Stimulated activated CD8-positive, alpha-beta memory T cell treated with anti-CD3 and anti-CD28 coated beads, Interleukin-4, amount 100 ng/mL, for 24 hours (primary cell): ENCODE measurements around the gene PCDH9.

ENCODE experiments used
- DNase-seq: peaks from one replicate; pipeline ENCODE4 v3.0.0-alpha.2; 2020; ENCODE audit warnings: low read depth

PCDH9 gene

DNA sequence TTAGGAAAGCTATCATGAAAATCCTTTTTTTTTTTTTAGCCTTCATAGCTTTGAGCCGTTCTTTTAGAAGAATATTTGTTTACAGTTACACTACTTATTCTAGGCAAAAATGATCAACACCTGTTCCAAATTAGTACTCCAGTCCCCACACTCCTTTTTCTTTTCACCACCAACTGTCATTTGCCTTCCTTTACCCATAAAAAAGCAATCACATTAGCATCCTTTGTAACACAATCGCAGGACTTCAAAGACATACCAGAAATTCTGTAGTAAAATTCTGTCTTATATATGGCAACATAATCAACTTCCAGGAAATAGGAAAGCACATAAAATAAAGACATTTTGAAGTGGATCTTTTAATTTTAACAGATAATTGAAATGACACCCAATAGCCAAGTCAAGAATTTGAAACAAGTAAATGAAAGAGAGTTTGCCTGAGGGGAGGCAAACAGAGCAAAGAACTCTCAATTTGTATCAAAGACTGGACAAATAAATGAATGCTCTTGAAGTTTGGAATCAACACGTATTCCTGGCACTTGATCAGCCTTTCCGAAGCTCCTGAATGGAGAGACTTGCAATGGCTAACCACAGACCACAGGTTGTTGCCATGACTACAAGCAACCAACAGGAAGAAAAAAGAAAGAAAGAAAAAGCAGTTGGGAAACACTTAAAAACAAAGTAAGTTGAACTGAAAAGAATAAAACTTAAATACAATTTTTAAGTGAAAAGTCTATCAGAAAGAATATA lies 206.8 kb downstream of the PCDH9 start:
- no peak for DNase-seq

DNA sequence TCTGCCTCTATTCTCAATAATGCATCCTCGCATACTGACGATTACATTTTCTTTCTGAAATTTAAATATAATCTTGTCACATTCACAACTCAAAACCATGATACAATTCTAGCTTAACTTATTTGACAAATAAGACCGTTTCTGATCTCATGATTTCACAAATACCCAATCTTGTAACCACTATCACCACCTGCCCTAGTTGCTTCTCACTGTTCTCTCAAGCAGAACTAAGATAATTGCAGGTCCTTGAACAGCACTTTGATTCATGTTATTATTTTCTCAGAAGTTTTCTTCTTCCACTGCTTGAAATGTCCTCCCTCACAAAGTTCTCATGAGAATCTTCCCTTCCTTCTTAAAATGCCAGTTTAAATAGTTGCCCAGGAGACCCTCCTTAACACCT lies 211.4 kb downstream of the PCDH9 start:
- DNase-seq = no peak

DNA sequence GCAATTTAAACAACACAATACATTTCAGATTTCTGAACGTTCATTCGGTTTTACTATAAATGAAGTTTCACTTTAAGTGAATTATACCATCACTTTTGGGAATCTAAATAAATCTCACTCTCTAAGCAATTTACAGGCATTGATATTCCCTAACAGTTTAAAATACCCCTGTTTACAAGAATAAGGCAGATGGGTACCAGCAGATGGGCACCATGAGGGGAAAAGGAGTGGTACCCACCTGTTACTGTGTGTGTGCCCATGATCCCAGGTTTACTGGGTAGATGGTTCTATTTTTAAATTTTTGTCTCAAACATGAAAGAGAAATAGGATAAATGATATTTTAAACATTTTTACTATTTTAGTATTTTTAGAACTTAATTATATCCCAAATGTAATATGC lies 212.9 kb downstream of the PCDH9 start:
- no peak for DNase-seq

DNA sequence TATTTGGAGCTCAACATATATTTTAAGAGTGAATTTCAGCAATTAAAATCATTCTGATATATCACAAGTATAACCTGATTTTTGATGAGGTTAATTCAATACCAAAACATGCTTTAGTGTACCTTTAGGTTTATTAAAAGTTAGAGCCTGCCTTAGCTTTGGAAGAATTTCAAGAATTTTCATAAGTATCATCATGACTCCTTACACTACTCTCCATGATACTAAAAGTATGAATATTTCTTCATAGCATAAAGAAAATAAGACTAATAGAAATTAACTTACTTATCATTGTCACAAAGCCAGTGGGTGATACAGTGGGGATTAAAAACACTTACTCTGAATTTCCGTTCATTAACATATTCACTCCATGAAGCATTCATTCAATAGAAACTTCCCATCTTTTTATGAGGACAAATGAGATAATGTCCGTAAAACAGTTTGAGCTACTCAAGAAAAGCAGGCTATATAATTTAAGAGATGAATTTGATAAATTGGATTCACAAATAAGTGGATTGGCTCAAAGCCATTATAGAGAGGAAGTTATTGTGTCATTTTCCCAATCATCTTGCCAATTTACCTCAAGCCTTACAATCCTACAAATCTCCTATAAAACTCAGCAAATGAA lies 214.0 kb downstream of the PCDH9 start:
- DNase-seq = no peak

DNA sequence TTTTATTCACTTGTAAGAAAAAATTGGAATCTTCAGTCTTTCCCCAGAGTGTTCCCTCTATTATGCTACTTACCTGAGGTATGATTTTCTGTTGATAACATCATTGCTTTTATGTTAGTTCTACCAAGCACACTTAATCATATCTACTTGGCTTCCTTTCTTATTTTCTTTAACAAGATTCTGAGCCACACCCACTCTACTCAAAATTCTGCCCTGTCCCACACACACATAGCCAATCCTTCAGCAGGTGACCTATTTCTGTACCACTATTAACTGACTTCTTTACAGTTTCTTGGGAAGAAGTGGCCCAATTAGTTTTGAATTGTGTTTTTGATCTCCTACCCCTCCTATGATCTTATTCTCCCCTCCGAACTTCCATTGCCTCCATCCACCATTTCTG lies 215.7 kb downstream of the PCDH9 start:
- DNase-seq = no peak

DNA sequence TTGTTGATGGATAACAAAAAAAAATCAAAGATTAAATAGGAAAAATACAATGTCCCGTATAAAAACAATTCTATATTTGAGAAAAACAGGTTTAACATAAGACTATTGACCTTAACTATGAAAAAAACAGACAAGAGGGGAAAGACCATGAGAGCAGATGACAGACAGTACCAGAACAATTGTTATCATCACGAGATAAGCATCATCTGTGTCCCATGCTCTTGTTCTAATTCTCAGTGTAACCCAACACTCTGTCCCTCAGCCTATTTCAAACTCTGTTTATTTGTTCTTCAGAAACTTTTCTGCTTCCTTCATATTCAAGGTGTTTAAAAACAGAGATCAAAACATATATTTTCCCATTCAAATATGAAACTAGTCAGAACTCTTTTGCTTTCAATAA lies 216.4 kb downstream of the PCDH9 start:
- no peak for DNase-seq

DNA sequence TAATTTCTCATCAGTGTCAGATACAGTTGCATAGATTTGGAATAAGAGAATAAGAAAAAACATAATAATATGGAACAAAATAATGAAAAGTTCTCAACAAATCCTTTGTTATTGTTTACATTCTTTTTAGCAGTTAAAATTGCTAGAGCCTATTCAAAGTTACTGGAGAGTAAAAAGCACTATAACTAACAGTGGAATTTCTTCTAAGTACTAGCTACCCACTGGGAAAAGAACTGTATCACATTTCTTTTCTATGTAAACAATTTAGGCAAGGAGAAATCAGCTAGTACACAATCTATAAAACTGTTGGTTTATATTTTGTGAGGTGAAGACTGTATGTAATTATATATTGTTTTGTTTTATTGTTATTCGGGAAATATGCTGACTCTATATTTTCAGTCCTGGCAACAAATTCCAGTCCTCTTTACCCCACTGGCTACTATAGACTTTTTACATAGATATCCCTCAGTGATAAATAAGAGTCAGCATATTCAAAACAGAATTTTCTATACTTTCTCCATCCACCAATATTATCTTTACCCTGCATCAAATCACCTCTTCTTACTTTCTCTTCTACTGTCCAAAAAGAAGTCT lies 222.0 kb downstream of the PCDH9 start:
- no peak for DNase-seq

DNA sequence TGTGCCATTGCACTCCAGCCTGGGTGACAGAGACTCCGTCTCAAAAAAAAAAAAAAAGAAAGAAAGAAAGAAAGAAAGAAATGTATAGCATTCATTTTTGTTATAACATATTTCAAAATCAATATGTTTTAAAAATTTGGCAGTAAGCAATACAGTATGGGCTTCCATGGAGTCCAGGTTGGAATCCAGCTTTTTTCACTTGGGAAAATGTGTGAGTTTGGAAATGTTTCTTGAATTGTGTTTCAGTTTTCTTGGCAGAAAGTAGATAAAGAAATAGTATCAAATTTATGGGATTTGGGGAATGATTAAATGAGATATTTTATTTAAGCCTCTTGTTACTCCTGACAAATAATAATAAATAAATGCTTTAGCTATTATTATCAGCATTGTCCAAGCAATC lies 225.6 kb downstream of the PCDH9 start:
- no peak for DNase-seq

DNA sequence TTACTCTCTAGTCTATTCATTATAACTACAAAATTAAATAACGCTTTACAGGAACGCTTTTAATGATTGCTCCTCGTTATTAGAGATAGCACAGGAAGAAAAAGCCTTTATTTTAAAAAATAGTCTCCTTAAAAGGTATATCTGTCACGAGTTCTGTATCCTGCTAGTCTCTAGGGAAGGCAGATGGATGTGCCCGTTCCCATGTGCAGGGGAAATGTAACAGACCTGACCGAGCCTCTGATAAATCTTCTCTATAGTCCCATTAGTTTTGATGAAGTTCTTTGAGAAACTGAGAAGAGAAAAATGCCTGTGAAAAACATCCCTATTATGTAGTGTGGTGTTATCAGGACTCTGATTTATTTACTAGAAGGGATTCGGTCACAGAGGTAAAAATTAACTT lies 226.4 kb downstream of the PCDH9 start:
- no peak for DNase-seq

DNA sequence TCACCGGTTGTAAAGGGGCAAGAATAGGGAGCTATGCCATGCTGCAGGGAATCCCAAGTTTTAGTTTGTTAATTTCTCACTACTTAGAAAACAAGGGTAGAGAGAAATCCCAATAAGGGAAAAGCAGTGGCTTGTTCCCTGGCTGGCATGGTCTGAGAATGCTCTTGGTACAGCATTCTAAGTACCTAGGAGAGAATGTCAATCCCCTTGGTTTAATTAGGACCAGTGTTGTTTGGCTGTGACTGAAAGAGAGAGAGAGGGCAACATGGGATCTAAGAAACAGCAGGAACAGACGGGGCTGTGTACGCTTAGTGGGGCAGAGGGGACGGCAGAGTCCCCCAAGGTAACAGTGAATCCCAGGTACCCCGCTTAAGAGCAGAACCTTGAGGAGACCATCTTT lies 228.8 kb downstream of the PCDH9 start:
- no peak for DNase-seq

DNA sequence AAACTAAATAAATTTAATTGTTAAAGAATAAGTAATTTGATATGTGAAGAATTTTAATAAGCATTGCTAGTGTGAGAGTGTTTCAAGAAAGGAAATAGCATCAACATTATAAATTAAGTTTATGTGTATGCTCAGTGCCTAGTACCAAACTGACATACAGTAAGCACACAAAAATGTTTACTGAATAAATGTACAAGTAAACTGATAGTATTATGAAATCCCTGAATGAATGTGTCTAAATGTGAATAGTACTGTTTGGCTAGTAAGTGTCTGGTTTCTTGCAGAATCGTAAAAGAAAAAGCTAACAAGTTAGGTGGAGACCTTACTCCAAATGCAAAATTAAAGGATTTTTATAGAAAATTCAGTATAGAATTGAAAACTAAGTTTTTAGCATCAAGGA lies 233.6 kb downstream of the PCDH9 start:
- DNase-seq = no peak

DNA sequence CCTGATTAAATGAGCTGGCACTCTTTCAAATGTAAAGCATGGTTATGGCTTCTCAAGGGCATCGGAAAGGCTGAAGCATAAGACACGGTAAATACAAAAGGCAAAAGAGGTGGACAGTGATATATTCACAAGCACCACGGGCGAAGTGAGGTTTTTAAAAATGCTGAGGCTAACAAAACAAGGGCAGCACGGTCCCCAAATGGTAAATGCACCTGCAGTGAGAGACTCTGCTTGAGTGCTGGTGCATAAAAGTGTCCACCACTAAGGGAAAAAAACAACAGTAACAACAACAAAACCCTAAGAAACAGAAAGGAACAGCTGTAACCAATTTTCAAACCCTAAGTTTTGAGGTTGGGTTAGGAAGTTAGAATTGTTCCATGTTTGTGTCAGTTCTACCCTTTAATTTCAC lies 234.9 kb downstream of the PCDH9 start:
- DNase-seq = no peak

DNA sequence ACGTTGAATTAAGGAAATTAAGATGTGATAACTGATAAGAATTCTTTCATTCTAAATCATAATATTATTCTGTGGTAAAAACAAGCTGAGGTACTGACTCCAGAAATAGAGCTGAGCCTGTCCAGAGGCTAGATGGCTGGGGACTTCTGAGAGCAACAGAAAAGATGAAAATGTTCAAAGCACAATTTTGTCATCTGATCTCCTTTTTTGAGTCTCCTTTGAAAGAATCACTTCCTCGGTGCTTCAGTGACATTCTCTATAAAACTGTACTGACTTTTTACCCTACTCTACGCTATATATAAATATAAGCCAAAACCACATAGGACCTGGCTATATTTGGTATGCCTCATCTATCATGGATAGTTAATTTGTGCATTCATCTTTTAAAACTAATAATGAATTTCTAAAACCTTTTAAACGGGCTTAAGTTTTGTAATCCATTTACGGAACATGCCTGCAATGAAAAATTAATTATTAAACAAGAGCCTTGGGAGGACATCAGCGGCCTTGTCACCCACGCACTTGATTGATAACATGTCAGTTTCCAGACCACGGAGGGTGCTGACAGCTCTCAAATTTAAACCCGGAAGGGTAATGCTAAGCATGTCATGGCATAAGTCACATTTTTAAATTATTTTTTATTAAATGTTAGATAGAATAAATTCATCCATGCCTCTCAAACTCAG lies 235.5 kb downstream of the PCDH9 start:
- DNase-seq = no peak

DNA sequence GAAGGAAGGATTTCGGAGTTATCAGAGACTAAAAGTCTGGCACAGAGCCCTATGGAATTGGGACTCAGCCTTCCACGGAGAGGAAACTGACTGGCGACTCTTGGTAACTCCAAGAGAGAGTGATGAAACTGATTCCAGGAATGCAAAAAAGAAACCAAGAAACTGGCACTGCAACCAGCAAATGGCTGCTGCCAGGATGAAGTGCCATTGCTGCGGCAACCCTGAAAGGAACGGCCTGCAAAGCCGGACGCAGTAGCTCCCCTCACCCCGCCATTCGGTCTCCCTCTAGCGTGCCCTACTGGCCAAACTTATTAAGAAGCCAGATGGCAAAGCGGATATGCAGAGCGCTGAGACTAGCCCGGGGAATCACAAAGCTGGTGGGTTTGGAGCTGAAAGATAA lies 236.0 kb downstream of the PCDH9 start:
- DNase-seq = no peak

DNA sequence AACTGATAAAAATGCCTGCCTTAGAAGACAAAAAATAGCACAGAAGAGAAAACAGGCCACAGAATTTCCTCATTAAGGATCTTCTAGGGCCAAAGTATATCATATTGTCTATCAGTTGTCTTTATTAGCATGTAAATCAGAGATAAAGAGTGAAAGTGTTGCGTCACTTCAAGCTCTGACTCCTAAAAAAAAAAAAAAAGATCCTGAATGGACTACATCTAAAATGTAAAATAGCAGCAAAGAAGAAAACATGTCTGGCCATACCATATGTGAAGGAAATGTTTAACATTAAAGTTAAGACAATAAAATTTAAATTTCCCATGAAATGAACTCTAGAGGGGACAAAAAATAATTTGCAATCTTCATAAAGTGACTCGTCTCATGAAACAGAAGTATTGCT lies 237.4 kb downstream of the PCDH9 start:
- DNase-seq = no peak

DNA sequence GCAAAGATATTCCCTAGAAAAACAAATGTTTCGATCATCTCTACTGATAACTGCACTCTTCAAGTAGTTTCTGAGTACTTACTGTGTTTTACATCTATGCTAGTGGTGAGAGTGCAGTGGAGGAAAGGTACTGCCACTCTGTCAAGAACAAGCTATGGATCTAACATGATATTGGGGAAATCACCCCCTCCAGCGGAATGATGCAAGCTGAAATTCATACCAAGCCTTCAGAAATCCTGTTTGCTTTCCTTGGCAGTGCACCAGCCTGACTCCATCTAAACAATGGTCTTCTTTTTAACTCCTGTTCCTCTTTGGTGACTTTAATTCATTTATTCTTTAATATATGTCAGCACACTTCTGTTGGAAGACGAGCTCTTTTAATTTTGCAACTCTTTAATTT lies 238.0 kb downstream of the PCDH9 start:
- DNase-seq = no peak

DNA sequence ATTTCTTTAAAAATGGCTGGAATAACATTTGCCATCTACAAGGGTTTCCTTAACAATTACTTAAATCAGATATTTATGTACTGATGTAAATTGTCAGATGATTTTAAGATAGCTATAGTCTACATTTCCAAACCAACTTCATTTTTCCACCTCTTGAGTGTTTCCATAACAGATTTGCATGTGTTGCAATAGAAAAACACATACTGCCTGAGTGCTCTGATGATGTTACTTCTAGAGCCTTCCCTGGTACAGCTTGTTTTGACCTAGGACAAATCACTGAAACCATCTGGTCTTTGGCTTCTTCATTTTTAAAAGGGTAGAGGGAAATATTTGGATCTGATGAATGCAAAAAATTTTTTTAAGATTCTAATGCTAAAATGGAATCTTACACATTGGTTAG lies 245.9 kb downstream of the PCDH9 start:
- no peak for DNase-seq

DNA sequence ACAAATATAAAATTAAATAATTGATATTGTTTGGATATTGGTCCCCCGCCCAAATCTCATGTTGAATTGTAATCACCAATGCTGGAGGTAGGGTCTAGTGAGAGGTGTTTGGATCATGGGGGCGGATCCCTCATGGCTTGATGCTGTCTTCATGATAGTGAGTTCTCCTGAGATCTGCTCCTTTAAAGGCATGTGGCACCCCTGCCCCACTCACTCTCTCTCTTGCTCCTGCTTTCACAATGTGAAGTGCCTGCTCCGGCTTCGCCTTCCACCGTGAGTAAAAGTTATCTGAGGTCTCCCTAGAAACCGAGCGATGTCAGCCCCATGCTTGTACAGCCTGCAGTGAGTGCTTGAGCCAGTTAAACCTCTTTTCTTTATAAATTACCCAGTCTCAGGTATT lies 248.2 kb downstream of the PCDH9 start:
- no peak for DNase-seq

DNA sequence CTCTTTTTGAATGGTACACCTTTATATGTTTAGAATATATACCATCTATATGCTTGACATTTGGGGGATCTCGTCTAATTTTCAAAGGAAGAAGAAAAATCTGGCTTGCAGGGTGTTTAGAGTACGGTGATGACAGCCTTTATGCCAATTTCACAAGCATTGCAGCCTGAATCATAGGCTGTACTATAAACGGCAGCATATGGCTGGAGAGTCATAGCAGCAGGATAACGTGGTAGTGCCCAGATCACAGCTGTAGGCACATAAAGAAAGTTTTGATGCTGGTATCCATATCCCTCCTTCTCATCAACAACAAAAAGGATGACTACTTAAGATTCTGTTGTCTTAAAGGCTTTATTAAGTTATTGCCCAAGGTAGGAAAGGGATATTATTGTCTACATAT lies 253.0 kb downstream of the PCDH9 start:
- DNase-seq = no peak

DNA sequence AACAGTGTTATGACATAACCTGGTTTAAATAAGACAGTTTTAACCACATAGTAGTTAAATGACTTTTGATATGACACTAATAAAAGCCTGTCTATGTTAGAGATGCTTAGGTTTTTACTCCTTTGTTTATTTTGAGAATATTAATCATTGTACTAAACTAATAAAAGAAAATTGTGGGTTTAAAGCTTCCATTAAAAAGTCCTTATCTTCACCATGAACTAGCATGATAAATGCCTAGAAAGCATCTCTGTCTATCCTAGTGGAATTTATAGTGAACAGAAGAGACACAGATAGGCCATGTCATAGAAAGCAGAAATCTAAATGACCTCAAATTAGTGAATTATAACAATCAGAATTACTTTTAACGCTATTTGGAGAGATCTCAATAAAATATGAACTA lies 255.2 kb downstream of the PCDH9 start:
- DNase-seq = no peak

DNA sequence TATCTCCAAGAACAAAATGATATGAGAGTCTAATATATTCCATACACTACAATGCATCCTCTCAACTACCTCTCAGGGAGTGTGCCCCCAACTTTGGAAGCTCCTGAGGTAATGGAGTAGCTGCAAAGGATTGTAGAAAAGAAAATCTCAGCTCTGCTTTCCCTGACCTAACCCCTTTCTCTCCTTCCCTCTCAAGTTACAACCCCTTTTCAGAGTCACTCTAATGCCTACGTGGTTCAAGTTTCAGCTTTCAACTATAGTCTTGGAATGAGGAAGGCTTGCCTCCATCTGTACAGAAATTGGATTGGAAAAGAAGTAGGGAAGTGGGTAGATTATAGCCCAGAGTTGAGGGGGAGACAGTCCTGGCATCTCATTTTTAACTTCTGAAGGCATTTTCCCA lies 256.0 kb downstream of the PCDH9 start:
- no peak for DNase-seq

DNA sequence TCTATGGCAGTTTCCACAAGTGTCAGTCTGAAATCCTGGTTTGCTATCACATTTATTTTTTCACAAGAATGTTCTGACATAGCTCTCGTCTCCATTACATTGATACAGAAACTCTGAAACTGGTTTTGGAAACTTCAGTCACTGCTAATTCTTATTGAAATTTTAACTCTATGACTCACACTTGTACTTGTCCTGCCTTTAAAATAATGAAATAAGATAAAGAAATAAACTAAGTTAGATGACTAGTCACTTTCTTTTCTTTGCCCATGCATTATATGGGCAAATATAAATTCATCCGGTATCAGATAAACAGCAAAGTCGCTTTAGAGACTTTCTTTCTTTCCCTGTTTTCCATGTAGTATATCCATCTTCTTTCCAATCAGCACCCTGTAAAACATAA lies 257.5 kb downstream of the PCDH9 start:
- DNase-seq = no peak

DNA sequence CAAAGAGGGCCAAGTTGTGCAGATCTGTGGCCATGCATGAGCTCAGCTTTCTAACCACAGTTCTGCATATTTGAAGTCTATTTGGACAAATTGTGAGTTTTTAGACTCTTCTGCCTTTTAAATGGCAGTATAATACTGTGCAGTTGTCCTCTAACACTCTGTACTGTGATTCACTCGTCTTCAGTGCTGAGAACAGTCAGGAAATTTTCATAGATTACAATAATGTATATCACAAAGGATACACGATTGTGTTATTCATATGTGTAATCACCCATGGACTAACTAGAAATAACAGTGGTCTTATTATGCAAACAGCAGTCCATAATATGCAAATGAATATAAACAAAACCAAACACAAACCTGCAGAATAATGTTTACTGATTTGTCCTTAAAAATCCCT lies 259.1 kb downstream of the PCDH9 start:
- DNase-seq = no peak
